ENCODE data around the gene OXNAD1.

Gene OXNAD1

GRCh38 chr3:16247282-16248061, 17.5 kb upstream of the OXNAD1 start:
- DNase-seq (ENCODE audit: low read depth in 2 of 2) = peak; percentile 64 to 68

GRCh38 chr3:16248556-16248955, 16.5 kb upstream of the OXNAD1 start:
- no peak for DNase-seq (ENCODE audit: low read depth in 2 of 2)

GRCh38 chr3:16249336-16249735, 15.7 kb upstream of the OXNAD1 start:
- no peak for DNase-seq (ENCODE audit: low read depth in 2 of 2)

- DNase-seq (ENCODE audit: low read depth in 2 of 2) = no peak
Measured at GRCh38 chr3:16249886-16250285, 15.1 kb upstream of the OXNAD1 start.

- DNase-seq (ENCODE audit: low read depth in 2 of 2) = no peak
Measured at GRCh38 chr3:16251316-16252085, 13.5 kb upstream of the OXNAD1 start.

GRCh38 chr3:16252243-16252978, 12.6 kb upstream of the OXNAD1 start:
- no peak for DNase-seq (ENCODE audit: low read depth in 2 of 2)

- no peak for DNase-seq (ENCODE audit: low read depth in 2 of 2)
Measured at GRCh38 chr3:16252988-16253387, 12.0 kb upstream of the OXNAD1 start.

GRCh38 chr3:16253601-16254000, 11.4 kb upstream of the OXNAD1 start:
- DNase-seq (ENCODE audit: low read depth in 2 of 2) = no peak

GRCh38 chr3:16254916-16255315, 10.1 kb upstream of the OXNAD1 start:
- no peak for DNase-seq (ENCODE audit: low read depth in 2 of 2)

GRCh38 chr3:16255326-16255725, 9.7 kb upstream of the OXNAD1 start:
- DNase-seq (ENCODE audit: low read depth in 2 of 2) = no peak

GRCh38 chr3:16255726-16256125, 9.3 kb upstream of the OXNAD1 start:
- DNase-seq (ENCODE audit: low read depth in 2 of 2) = no peak

- no peak for DNase-seq (ENCODE audit: low read depth in 2 of 2)
Measured at GRCh38 chr3:16257309-16257708, 7.7 kb upstream of the OXNAD1 start.

- no peak for DNase-seq (ENCODE audit: low read depth in 2 of 2)
Measured at GRCh38 chr3:16258177-16258576, 6.8 kb upstream of the OXNAD1 start.

GRCh38 chr3:16258866-16259265, 6.1 kb upstream of the OXNAD1 start:
- no peak for DNase-seq (ENCODE audit: low read depth in 2 of 2)

- DNase-seq (ENCODE audit: low read depth in 2 of 2) = no peak
Measured at GRCh38 chr3:16260046-16260445, 5.0 kb upstream of the OXNAD1 start.

GRCh38 chr3:16262174-16262573, 2.8 kb upstream of the OXNAD1 start:
- DNase-seq (ENCODE audit: low read depth in 2 of 2) = no peak

GRCh38 chr3:16264174-16264707, 771 bp upstream of the OXNAD1 start:
- DNase-seq (ENCODE audit: low read depth in 2 of 2) = no peak

- DNase-seq (ENCODE audit: low read depth in 2 of 2) = no peak
Measured at GRCh38 chr3:16265455-16265786, 409 bp downstream of the OXNAD1 start.

- DNase-seq (ENCODE audit: low read depth in 2 of 2) = no peak
Measured at GRCh38 chr3:16266714-16267113, 1.7 kb downstream of the OXNAD1 start.

GRCh38 chr3:16270855-16271254, 5.8 kb downstream of the OXNAD1 start:
- no peak for DNase-seq (ENCODE audit: low read depth in 2 of 2)

- DNase-seq (ENCODE audit: low read depth in 2 of 2) = no peak
Measured at GRCh38 chr3:16272588-16272987, 7.6 kb downstream of the OXNAD1 start.

GRCh38 chr3:16273867-16274266, 8.9 kb downstream of the OXNAD1 start:
- DNase-seq (ENCODE audit: low read depth in 2 of 2) = no peak

All from activated CD4-positive, alpha-beta T cell treated with anti-CD3 and anti-CD28 coated beads for 24 hours (primary cell).